ENCODE measurements around the gene ANO10. TPM values are rescaled to one million over a fixed set of nuclear protein-coding genes. Genes with fewer than 3 reads are reported as not detected.
"Not testable (repeated sequence)": the region's sequence is repeated elsewhere in the genome, so short reads cannot be mapped to it uniquely, and the experiment has no call there.

ANO10 gene
- total and polyA plus RNA-seq, 11 donors: 8.3 to 29.8 (median 15.8) TPM

- H3K27ac ChIP-seq; intact Hi-C loops (cut with DNase I); H3K4me1 ChIP-seq; ATAC-seq; H3K4me3 ChIP-seq; DNase-seq; H3K27me3 ChIP-seq: not testable (repeated sequence)
- WGBS, 4 donors: 97 to 99% (median 97%) methylated on average over 4 of the region's 4 CpGs
- Histone ChIP-seq H3K36me3 (peaks cover 0 to 36% (median 7%) of the 10 kb centered on the region in 9 donors), H3K9me3 (peaks cover 0 to 24% (median 5%) of the 10 kb centered on the region in 12 donors)
Measured at GRCh38 chr3:43593588-43593987, 28.2 kb downstream of the ANO10 start.

GRCh38 chr3:43591866-43592265 lies 29.9 kb downstream of the ANO10 start:
- intact Hi-C loops (cut with DNase I); H3K4me3 ChIP-seq; ATAC-seq; H3K27ac ChIP-seq; H3K4me1 ChIP-seq; DNase-seq; H3K27me3 ChIP-seq: not testable (repeated sequence)
- WGBS, 4 donors: 91 to 95% (median 93%) methylated on average over 7 to 10 of the region's 10 CpGs
- Histone ChIP-seq H3K36me3 (peaks cover 0 to 24% (median 0%) of the 10 kb centered on the region in 9 donors), H3K9me3 (peaks cover 0 to 24% (median 5%) of the 10 kb centered on the region in 12 donors)

GRCh38 chr3:43587303-43587702 lies 34.5 kb downstream of the ANO10 start:
- peaks cover 0 to 20% (median 0%) of the 10 kb centered on the region in 9 donors for H3K36me3 ChIP-seq
- H3K4me1 ChIP-seq: peaks cover 0 to 15% (median 7%) of the 10 kb centered on the region in 12 donors
- DNase-seq (no peak), ATAC-seq (no peak)
- intact Hi-C loops (cut with DNase I): no loop called here
- TF ChIP-seq CTCF (IDR thresholded peaks at IDR 0.05) (no peak), POLR2A (IDR thresholded peaks at IDR 0.05) (no peak)
- H3K27ac ChIP-seq: no peak overlapping the region
- H3K4me3 ChIP-seq: no peak overlapping the region
- peaks cover 0 to 9% (median under 1%) of the 10 kb centered on the region in 12 donors for H3K9me3 ChIP-seq
- 94 to 96% (median 94%) methylated on average over 3 of the region's 3 CpGs for WGBS, 4 donors
- H3K27me3 ChIP-seq: no peaks in the 10 kb centered on the region

GRCh38 chr3:43584043-43584826 lies 37.6 kb downstream of the ANO10 start:
- peaks cover 0 to 15% (median 7%) of the 10 kb centered on the region in 12 donors for H3K4me1 ChIP-seq
- ATAC-seq (peak in 1 of 4 donors; percentile 18), DNase-seq (no peak)
- no peak overlapping the region for H3K4me3 ChIP-seq
- H3K27ac ChIP-seq: no peak overlapping the region
- no peak for TF ChIP-seq CTCF (IDR thresholded peaks at IDR 0.05)
- TF ChIP-seq POLR2A (IDR thresholded peaks at IDR 0.05): no peak
- H3K36me3 ChIP-seq: peaks cover 0 to 6% (median 0%) of the 10 kb centered on the region in 9 donors
- no peaks in the 10 kb centered on the region for H3K27me3 ChIP-seq
- intact Hi-C loops (cut with DNase I): no loop called here
- no peaks in the 10 kb centered on the region for H3K9me3 ChIP-seq
- WGBS, 4 donors: 96 to 98% (median 97%) methylated on average over 14 of the region's 14 CpGs

- ATAC-seq: no peak
- peak overlapping the region in 2 of 12 donors; percentile 24 to 28 for H3K27ac ChIP-seq
Measured at GRCh38 chr3:43583481-43583880, 38.3 kb downstream of the ANO10 start.

More at GRCh38 chr3:43583481-43583880, 38.3 kb downstream of the ANO10 start:
- H3K4me1 ChIP-seq: peaks cover 0 to 15% (median 7%) of the 10 kb centered on the region in 12 donors
- H3K9me3 ChIP-seq: no peaks in the 10 kb centered on the region
- intact Hi-C loops (cut with DNase I): no loop called here
- no peak overlapping the region for H3K4me3 ChIP-seq
- 95 to 98% (median 96%) methylated on average over 4 of the region's 4 CpGs for WGBS, 4 donors
- H3K27me3 ChIP-seq: no peaks in the 10 kb centered on the region
- no peak for DNase-seq
- no peak for TF ChIP-seq POLR2A (IDR thresholded peaks at IDR 0.05)
- H3K36me3 ChIP-seq: peaks cover 0 to 7% (median 0%) of the 10 kb centered on the region in 9 donors

Measured in heart left ventricle (tissue), 16 donors.